ENCODE measurements around the gene SYNDIG1.

DNA sequence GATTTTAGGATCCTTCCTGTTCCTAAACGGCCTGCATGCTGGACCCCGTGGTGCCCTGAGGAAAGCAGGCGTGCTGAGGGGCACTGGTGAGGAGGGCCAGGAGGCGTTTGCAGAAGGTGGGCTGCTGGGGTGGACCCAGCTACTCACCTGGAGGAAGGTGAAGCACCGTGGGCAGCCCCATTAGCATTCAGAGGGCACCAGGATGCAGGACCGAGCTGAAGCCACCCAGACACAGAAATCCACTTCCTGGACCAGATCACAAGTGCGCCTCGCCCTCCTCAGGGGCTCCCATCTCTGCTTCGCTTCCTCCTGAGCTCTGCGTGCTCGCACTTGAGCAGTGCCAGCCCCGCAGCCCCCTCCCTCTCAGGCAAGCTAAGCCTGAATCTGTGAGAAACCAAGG, 187.0 kb downstream of the SYNDIG1 start:
- TF ChIP-seq, protein P1, sequence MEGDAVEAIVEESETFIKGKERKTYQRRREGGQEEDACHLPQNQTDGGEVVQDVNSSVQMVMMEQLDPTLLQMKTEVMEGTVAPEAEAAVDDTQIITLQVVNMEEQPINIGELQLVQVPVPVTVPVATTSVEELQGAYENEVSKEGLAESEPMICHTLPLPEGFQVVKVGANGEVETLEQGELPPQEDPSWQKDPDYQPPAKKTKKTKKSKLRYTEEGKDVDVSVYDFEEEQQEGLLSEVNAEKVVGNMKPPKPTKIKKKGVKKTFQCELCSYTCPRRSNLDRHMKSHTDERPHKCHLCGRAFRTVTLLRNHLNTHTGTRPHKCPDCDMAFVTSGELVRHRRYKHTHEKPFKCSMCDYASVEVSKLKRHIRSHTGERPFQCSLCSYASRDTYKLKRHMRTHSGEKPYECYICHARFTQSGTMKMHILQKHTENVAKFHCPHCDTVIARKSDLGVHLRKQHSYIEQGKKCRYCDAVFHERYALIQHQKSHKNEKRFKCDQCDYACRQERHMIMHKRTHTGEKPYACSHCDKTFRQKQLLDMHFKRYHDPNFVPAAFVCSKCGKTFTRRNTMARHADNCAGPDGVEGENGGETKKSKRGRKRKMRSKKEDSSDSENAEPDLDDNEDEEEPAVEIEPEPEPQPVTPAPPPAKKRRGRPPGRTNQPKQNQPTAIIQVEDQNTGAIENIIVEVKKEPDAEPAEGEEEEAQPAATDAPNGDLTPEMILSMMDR (IDR thresholded peaks at IDR 0.05): no peak
- no peak for TF ChIP-seq EP300 (IDR thresholded peaks at IDR 0.05; ENCODE audit: low read depth)

All from transverse colon (tissue), 3 donors.